Lower lobe of right lung (tissue), 2 donors: ENCODE measurements around the gene FHDC1. TPM values are rescaled to one million over a fixed set of nuclear protein-coding genes. Genes with fewer than 3 reads are reported as not detected.

Experiments used
- ATAC-seq, 2 donors: fragments of 200-7000 bp; cut with Tn5 transposase; one replicate each; pipeline ENCODE4 v1.9.1; 2020 to 2022; ENCODE audit warnings: mild to moderate bottlenecking in 2 of 2, moderate library complexity in 2 of 2
- DNase-seq: peaks from one replicate; pipeline ENCODE4 v3.0.0-alpha.2; 2020
- H3K27ac ChIP-seq: fragments of 200-600 bp; one replicate; pipeline ENCODE4 v1.8.0; 2022
- H3K27me3 ChIP-seq: fragments of 200-600 bp; one replicate; pipeline ENCODE4 v1.8.0; 2022; ENCODE audit warnings: low read depth
- H3K36me3 ChIP-seq: fragments of 200-600 bp; one replicate; pipeline ENCODE4 v1.8.0; 2022; ENCODE audit warnings: mild to moderate bottlenecking
- H3K4me1 ChIP-seq: fragments of 200-600 bp; one replicate; pipeline ENCODE4 v1.8.0; 2022
- H3K4me3 ChIP-seq: fragments of 200-600 bp; one replicate; pipeline ENCODE4 v1.8.0; 2022; ENCODE audit warnings: mild to moderate bottlenecking
- H3K9me3 ChIP-seq: fragments of 200-600 bp; one replicate; pipeline ENCODE4 v1.8.0; 2022
- intact Hi-C: fragments of 100-400 bp; cut with DNase I; formaldehyde crosslinking; loops from one replicate; pipeline ENCODE4 v1.11.0; 2022
- total RNA-seq: library from RNA; stranded (reverse); fragmentation: NEBNext Ultra II Directional; extraction: Animal tissue kit (Norgen Biotek cat#: 25700); gene quantifications from one replicate; pipeline ENCODE4 v1.2.1, GENCODE V29; 2021
- TF ChIP-seq, protein P1 (sequence below): fragments of 200-600 bp; IDR thresholded peaks from one replicate; pipeline ENCODE4 v1.8.0; 2022; ENCODE audit warnings: antibody characterized with exemption, mild to moderate bottlenecking
- donor health status: DM: no; HTN: yes; CAD: no; lungs with severe emphysema.

Gene FHDC1
- total RNA-seq, 1 donor from 2014 or later = 21.9 TPM

GRCh38 chr4:152971053-152971452 lies 34.9 kb downstream of the FHDC1 start:
- H3K36me3 ChIP-seq = peaks cover 19% of the 10 kb centered on the region
- DNase-seq = no peak
- intact Hi-C loops = no loop called here

DNA sequence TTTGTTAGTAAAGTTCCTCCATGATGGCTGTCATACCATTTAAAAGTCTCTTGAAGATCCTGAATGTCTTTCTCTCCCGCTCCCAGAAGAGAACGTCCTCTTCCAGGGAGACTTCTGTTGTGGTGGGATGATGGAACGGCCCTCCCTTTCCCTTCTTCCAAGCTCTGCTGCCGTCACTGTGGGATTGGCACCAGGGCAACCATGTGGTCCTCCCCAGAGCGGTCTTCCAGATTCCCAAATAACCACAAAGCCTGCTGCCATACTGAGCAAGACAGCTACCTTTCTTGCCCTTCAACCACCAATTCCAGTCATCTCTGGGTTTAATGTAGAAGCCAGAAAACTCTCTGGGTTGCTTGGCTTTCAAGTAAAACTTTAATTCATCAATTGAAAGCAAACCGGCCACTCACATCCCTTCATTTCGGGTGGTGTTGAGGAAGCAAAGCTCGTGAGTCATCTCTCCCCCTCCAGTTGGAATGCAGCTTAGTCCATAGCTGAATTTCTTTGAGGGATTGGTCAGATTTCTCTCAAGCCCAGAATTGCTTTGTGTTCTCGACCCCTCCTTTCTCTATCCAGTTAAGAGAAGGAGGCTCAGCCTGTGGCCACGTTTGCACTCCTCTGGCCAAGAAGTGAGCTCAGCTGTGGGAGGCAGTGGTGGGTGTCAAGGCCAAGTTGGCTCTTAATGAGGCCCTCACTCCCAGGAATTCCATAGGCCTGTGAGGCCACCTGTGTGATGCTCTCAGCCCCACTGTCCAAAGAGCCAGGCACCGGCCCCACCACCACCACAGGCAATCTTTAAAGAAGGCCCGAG lies 36.9 kb downstream of the FHDC1 start:
- Histone ChIP-seq H3K27ac (peak overlapping the region; percentile 18), H3K4me1 (peaks cover 13% of the 10 kb centered on the region), H3K36me3 (peaks cover 16% of the 10 kb centered on the region), H3K4me3 (no peak overlapping the region), H3K27me3 (no peaks in the 10 kb centered on the region), H3K9me3 (no peaks in the 10 kb centered on the region)
- TF ChIP-seq, protein P1, sequence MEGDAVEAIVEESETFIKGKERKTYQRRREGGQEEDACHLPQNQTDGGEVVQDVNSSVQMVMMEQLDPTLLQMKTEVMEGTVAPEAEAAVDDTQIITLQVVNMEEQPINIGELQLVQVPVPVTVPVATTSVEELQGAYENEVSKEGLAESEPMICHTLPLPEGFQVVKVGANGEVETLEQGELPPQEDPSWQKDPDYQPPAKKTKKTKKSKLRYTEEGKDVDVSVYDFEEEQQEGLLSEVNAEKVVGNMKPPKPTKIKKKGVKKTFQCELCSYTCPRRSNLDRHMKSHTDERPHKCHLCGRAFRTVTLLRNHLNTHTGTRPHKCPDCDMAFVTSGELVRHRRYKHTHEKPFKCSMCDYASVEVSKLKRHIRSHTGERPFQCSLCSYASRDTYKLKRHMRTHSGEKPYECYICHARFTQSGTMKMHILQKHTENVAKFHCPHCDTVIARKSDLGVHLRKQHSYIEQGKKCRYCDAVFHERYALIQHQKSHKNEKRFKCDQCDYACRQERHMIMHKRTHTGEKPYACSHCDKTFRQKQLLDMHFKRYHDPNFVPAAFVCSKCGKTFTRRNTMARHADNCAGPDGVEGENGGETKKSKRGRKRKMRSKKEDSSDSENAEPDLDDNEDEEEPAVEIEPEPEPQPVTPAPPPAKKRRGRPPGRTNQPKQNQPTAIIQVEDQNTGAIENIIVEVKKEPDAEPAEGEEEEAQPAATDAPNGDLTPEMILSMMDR = no peak
- intact Hi-C loops = no loop called here
- ATAC-seq (peak; percentile 22 to 25), DNase-seq (no peak)

More at GRCh38 chr4:152971053-152971452, 34.9 kb downstream of the FHDC1 start:
- H3K27me3 ChIP-seq = no peaks in the 10 kb centered on the region
- H3K9me3 ChIP-seq = no peaks in the 10 kb centered on the region
- ATAC-seq = no peak
- no peak overlapping the region for H3K27ac ChIP-seq
- peaks cover 13% of the 10 kb centered on the region for H3K4me1 ChIP-seq
- H3K4me3 ChIP-seq = no peak overlapping the region
- TF ChIP-seq, protein P1 = no peak

DNA sequence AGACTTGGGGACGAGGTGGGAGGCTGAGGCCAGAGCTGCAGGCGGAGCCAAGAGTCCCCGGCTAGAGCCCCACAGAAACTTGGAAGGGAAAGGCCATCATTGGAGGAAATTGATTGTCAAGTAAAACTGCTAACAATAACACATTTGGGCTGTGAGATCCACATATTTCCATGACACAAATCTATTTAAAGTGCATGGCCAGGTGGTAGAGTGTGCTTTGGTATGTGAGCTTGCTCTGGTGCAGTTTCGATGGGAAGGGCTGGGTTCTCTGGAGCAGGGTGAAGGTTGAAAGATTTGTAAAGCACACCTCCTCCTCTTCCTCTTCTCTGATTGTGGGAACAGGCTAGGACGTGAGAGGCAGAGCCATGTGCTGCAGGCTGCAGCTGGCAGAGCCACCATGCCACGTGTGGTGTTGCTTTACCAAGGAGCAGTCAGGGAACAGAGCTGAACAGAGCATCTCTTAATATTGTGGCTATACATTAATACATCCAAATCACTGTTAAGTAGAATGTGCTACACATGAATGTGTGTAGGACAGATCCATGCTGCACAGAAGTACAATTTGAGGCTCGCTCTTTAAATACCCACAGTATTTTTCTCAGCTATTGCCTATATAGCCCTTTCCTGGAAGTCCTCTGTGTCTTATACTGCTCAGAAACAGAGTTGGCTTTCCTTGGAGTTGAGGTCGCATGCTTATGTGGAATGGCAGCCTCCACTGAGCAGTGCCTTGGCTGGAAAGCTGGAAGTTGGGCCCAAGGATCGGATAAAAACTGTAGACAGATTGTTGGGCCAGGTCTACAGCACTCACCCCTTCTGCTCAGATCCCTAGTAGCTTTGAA lies 37.7 kb downstream of the FHDC1 start:
- TF ChIP-seq, protein P1 = no peak
- H3K4me3 ChIP-seq = no peak overlapping the region
- intact Hi-C loops = no loop called here
- ATAC-seq (peak in 1 of 2 donors; percentile 2), DNase-seq (no peak)
- peaks cover 6% of the 10 kb centered on the region for H3K4me1 ChIP-seq
- peaks cover 15% of the 10 kb centered on the region for H3K36me3 ChIP-seq
- no peaks in the 10 kb centered on the region for H3K27me3 ChIP-seq
- no peaks in the 10 kb centered on the region for H3K9me3 ChIP-seq
- H3K27ac ChIP-seq = peak overlapping the region; percentile 18

- peaks cover 15% of the 10 kb centered on the region for H3K36me3 ChIP-seq
- H3K27me3 ChIP-seq = no peaks in the 10 kb centered on the region
- ATAC-seq (no peak), DNase-seq (no peak)
- H3K9me3 ChIP-seq = no peaks in the 10 kb centered on the region
- intact Hi-C loops = no loop called here
- no peak overlapping the region for H3K4me3 ChIP-seq
- TF ChIP-seq, protein P1 = no peak
- no peaks in the 10 kb centered on the region for H3K4me1 ChIP-seq
- H3K27ac ChIP-seq = no peak overlapping the region
Measured at GRCh38 chr4:152974468-152975379, 38.6 kb downstream of the FHDC1 start.
